Fibroblast of pulmonary artery (primary cell): ENCODE results near the gene TNS3.

Source experiments
- DNase-seq: peaks from one replicate; pipeline ENCODE4 v3.0.0-alpha.2; 2010; ENCODE audit warnings: low read depth
- H3K4me3 ChIP-seq: replicated peaks from 2 replicates; pipeline ENCODE4 v1.5.1; 2011; ENCODE audit warnings: low read depth, mild to moderate bottlenecking, control low read depth, low read length, moderate library complexity
- CTCF ChIP-seq: IDR thresholded peaks from 2 replicates; pipeline ENCODE4 v1.5.1; 2011; ENCODE audit warnings: mild to moderate bottlenecking, control low read depth, low read length, inconsistent platforms; ENCODE audit errors: missing control alignments

The TNS3 gene

GRCh38 chr7:47351233-47352154, 230.4 kb downstream of the TNS3 start:
- no peak for TF ChIP-seq CTCF

GRCh38 chr7:47350425-47350824, 231.5 kb downstream of the TNS3 start:
- H3K4me3 ChIP-seq = no peak overlapping the region
- no peak for TF ChIP-seq CTCF
- DNase-seq = no peak

More at GRCh38 chr7:47351233-47352154, 230.4 kb downstream of the TNS3 start:
- no peak for DNase-seq
- no peak overlapping the region for H3K4me3 ChIP-seq

GRCh38 chr7:47349401-47349800, 232.5 kb downstream of the TNS3 start:
- no peak for TF ChIP-seq CTCF
- DNase-seq = no peak
- no peak overlapping the region for H3K4me3 ChIP-seq

- no peak for TF ChIP-seq CTCF
- no peak for DNase-seq
- H3K4me3 ChIP-seq = no peak overlapping the region
Observed at GRCh38 chr7:47347816-47348385, 234.0 kb downstream of the TNS3 start.

- DNase-seq = no peak
- TF ChIP-seq CTCF = no peak
- H3K4me3 ChIP-seq = no peak overlapping the region
Observed at GRCh38 chr7:47347346-47347745, 234.6 kb downstream of the TNS3 start.

- no peak for DNase-seq
- H3K4me3 ChIP-seq = no peak overlapping the region
Observed at GRCh38 chr7:47346377-47346914, 235.5 kb downstream of the TNS3 start.

More at GRCh38 chr7:47346377-47346914, 235.5 kb downstream of the TNS3 start:
- no peak for TF ChIP-seq CTCF
